SK-N-SH treated with all-trans-retinoic acid at 6 μM for 48 hours (cell line): ENCODE measurements around the gene ST8SIA3.

ENCODE experiments used
- BACH2 ChIP-seq: fragments of 250-450 bp; sonication (Bioruptor Pico); IDR thresholded peaks from 2 replicates; pipeline ENCODE4 v1.9.0; 2021; ENCODE audit warnings: mild to moderate bottlenecking, borderline replicate concordance
- PATZ1 ChIP-seq: fragments of 250-450 bp; sonication (Bioruptor Pico); IDR thresholded peaks from 2 replicates; pipeline ENCODE4 v1.8.0; 2020; ENCODE audit warnings: mild to moderate bottlenecking, moderate library complexity, borderline replicate concordance
- TCF4 ChIP-seq: fragments of 250-450 bp; sonication (Bioruptor Pico); IDR thresholded peaks from 2 replicates; pipeline ENCODE4 v1.8.0; 2021; ENCODE audit warnings: mild to moderate bottlenecking, moderate library complexity, borderline replicate concordance
- TSHZ2 ChIP-seq: fragments of 250-450 bp; sonication (Bioruptor Pico); IDR thresholded peaks from 2 replicates; pipeline ENCODE4 v1.5.0; 2020; ENCODE audit warnings: mild to moderate bottlenecking, moderate library complexity
- ZFP3 ChIP-seq: fragments of 250-450 bp; sonication (Bioruptor Pico); IDR thresholded peaks from 2 replicates; pipeline ENCODE4 v1.5.0; 2020; ENCODE audit warnings: mild to moderate bottlenecking, moderate library complexity
- ZFP30 ChIP-seq: fragments of 450-650 bp; formaldehyde crosslinking; IDR thresholded peaks from 2 replicates; pipeline ENCODE4 v1.5.0; 2022; ENCODE audit warnings: mild to moderate bottlenecking, moderate library complexity

DNA sequence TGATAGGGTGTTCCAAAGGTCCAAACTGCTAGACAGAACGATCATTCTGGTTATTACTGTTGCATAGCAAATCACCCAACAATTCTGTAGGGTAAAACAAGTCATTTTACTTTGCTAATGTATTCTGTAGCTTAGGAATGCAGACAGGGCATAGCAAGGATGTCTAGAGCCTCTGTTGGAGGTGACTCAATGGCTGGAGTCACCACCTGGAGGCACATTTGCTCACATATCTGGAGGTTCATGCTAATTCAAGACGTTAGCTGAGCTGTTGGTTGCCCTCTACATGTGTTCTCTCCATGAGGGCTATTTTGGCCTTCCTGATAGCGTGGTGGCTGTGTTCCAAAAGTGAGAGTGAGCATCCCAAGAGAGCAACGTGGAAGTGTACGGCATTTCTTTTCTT, 22.5 kb upstream of the ST8SIA3 start:
- TF ChIP-seq BACH2 (CRISPR knock-in tag) = no peak
- TF ChIP-seq ZFP3 = no peak
- no peak for TF ChIP-seq ZFP30
- no peak for TF ChIP-seq PATZ1 (CRISPR knock-in tag)
- no peak for TF ChIP-seq TSHZ2 (CRISPR knock-in tag)
- TF ChIP-seq TCF4 (CRISPR knock-in tag) = no peak
